Glomerular visceral epithelial cell (primary cell): Measurements from ENCODE around the gene MED15.
"Not testable (repeated sequence)": the region's sequence is repeated elsewhere in the genome, so short reads cannot be mapped to it uniquely, and the experiment has no call there.

Experiments used
- DNase-seq: peaks from one replicate; pipeline ENCODE4 v3.0.0-alpha.2; 2016; ENCODE audit errors: extremely low spot score

Gene MED15

GRCh38 chr22:20531404-20532201, 24.2 kb downstream of the MED15 start:
- peak; percentile 92 for DNase-seq

GRCh38 chr22:20532256-20532993, 25.0 kb downstream of the MED15 start:
- DNase-seq, result no peak

- DNase-seq, result no peak
Observed at GRCh38 chr22:20533095-20533878, 25.9 kb downstream of the MED15 start.

GRCh38 chr22:20533879-20534265, 26.5 kb downstream of the MED15 start:
- no peak for DNase-seq

GRCh38 chr22:20536590-20537324, 29.3 kb downstream of the MED15 start:
- DNase-seq, result no peak

GRCh38 chr22:20537325-20537756, 29.9 kb downstream of the MED15 start:
- no peak for DNase-seq

- DNase-seq, result no peak
Observed at GRCh38 chr22:20537983-20538382, 30.6 kb downstream of the MED15 start.

GRCh38 chr22:20538875-20539274, 31.5 kb downstream of the MED15 start:
- DNase-seq, result not testable (repeated sequence)

GRCh38 chr22:20542055-20542454, 34.6 kb downstream of the MED15 start:
- no peak for DNase-seq

GRCh38 chr22:20542736-20543135, 35.3 kb downstream of the MED15 start:
- no peak for DNase-seq

- not testable (repeated sequence) for DNase-seq
Observed at GRCh38 chr22:20545318-20545634, 37.9 kb downstream of the MED15 start.

GRCh38 chr22:20545681-20546521, 38.5 kb downstream of the MED15 start:
- no peak for DNase-seq

- no peak for DNase-seq
Observed at GRCh38 chr22:20546541-20546950, 39.1 kb downstream of the MED15 start.

- DNase-seq, result no peak
Observed at GRCh38 chr22:20547029-20547428, 39.6 kb downstream of the MED15 start.

- no peak for DNase-seq
Observed at GRCh38 chr22:20548806-20549205, 41.4 kb downstream of the MED15 start.

- DNase-seq, result peak; percentile 27
Observed at GRCh38 chr22:20549232-20549841, 41.9 kb downstream of the MED15 start.

- DNase-seq, result no peak
Observed at GRCh38 chr22:20550057-20550817, 42.8 kb downstream of the MED15 start.

- DNase-seq, result no peak
Observed at GRCh38 chr22:20550851-20551744, 43.7 kb downstream of the MED15 start.
